Measurements from ENCODE around the gene FAM3A. TPM values are rescaled to one million over a fixed set of nuclear protein-coding genes. Genes with fewer than 3 reads are reported as not detected.

The FAM3A gene
- total RNA-seq, 1 donor from 2014 or later = 39.1 TPM

- peaks cover 6% of the 10 kb centered on the region for H3K36me3 Mint-ChIP-seq
- no peak for TF ChIP-seq CTCF (IDR thresholded peaks at IDR 0.05; ENCODE audit: unreplicated experiment)
- no peaks in the 10 kb centered on the region for H3K27me3 Mint-ChIP-seq (ENCODE audit: low read depth)
- H3K9me3 Mint-ChIP-seq = no peaks in the 10 kb centered on the region
- peak overlapping the region; percentile 94 for H3K27ac Mint-ChIP-seq
- H3K4me1 Mint-ChIP-seq = peaks cover 12% of the 10 kb centered on the region
- no peak for DNase-seq (ENCODE audit: low spot score in 2 of 2, unreplicated experiment in 2 of 2)
- H3K4me3 Mint-ChIP-seq = peak overlapping the region; percentile 80
Measured at GRCh38 chrX:154490021-154490413, 26.0 kb downstream of the FAM3A start.

DNA sequence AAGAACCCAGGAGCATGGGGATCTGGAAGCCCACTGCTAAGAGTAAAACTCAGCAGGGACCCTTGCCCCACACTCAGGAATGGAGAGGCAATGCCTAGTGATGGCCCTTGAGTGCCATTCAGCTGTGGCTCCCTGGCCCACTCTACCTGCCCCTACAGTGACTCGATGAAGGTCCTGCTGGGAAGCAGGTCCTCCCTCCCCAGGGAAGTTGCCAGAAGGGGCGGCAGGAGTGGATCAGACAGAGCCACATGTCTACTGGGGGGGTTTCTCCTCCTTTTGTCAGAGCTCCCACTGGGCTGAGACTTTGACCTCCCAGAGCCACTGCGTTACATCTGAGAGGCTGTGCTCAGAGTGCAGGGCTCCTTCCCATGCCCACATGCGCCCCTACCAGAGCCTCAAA lies 26.9 kb downstream of the FAM3A start:
- Mint-ChIP-seq H3K4me3 (peak overlapping the region; percentile 80), H3K9me3 (no peaks in the 10 kb centered on the region), H3K36me3 (peaks cover 6% of the 10 kb centered on the region), H3K27ac (peak overlapping the region; percentile 94), H3K27me3 (ENCODE audit: low read depth) (no peaks in the 10 kb centered on the region), H3K4me1 (peaks cover 12% of the 10 kb centered on the region)
- no peak for DNase-seq (ENCODE audit: low spot score in 2 of 2, unreplicated experiment in 2 of 2)
- TF ChIP-seq CTCF (IDR thresholded peaks at IDR 0.05; ENCODE audit: unreplicated experiment) = no peak

DNA sequence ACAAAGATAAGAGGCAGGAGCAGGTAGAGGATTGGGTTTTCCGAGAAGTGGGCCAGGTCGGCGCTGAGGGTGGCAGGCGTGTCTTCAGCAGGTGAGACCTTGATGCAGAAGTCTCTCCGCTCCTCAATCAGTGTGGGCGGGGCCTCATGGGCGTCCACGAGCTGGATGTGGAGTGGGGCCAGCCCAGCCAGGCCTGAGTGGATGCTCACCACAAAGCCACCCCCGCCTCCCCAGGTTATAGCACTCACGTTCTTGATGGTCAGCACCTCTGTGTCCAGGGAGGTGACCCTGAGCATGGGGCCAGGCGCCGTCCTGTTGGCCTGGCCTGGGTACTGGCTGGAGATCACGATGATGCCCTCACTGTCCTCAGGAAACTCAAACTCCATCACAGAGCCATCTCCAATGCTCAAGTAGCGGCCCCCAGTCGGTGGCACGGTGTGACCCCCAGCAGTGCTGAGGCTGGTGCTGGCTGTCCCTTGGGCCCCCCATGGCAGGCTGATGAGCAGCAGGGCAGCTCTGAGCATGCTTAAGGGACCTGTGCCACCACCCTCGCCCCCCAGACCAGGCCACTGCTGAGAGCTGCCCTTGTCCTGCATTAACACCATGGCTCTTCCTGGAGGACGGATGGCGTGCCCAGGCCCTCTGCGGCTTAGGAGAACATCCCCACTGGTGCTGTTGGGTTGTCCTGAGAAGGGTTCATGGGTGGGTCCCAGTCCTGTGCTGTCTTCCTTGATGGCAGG lies 27.5 kb downstream of the FAM3A start:
- Mint-ChIP-seq H3K27ac (peak overlapping the region; percentile 25), H3K4me3 (no peak overlapping the region), H3K27me3 (ENCODE audit: low read depth) (no peaks in the 10 kb centered on the region), H3K36me3 (peaks cover 6% of the 10 kb centered on the region), H3K4me1 (peaks cover 12% of the 10 kb centered on the region), H3K9me3 (peaks cover 2% of the 10 kb centered on the region)
- TF ChIP-seq CTCF (IDR thresholded peaks at IDR 0.05; ENCODE audit: unreplicated experiment) = no peak
- no peak for DNase-seq (ENCODE audit: low spot score in 2 of 2, unreplicated experiment in 2 of 2)

GRCh38 chrX:154487518-154488290 lies 28.3 kb downstream of the FAM3A start:
- Mint-ChIP-seq H3K4me1 (peaks cover 12% of the 10 kb centered on the region), H3K36me3 (peaks cover 6% of the 10 kb centered on the region), H3K27ac (peak overlapping the region; percentile 94), H3K4me3 (peak overlapping the region; percentile 64), H3K27me3 (ENCODE audit: low read depth) (no peaks in the 10 kb centered on the region), H3K9me3 (peaks cover 4% of the 10 kb centered on the region)
- TF ChIP-seq CTCF (IDR thresholded peaks at IDR 0.05; ENCODE audit: unreplicated experiment) = no peak
- DNase-seq (ENCODE audit: low spot score in 2 of 2, unreplicated experiment in 2 of 2) = no peak

DNA sequence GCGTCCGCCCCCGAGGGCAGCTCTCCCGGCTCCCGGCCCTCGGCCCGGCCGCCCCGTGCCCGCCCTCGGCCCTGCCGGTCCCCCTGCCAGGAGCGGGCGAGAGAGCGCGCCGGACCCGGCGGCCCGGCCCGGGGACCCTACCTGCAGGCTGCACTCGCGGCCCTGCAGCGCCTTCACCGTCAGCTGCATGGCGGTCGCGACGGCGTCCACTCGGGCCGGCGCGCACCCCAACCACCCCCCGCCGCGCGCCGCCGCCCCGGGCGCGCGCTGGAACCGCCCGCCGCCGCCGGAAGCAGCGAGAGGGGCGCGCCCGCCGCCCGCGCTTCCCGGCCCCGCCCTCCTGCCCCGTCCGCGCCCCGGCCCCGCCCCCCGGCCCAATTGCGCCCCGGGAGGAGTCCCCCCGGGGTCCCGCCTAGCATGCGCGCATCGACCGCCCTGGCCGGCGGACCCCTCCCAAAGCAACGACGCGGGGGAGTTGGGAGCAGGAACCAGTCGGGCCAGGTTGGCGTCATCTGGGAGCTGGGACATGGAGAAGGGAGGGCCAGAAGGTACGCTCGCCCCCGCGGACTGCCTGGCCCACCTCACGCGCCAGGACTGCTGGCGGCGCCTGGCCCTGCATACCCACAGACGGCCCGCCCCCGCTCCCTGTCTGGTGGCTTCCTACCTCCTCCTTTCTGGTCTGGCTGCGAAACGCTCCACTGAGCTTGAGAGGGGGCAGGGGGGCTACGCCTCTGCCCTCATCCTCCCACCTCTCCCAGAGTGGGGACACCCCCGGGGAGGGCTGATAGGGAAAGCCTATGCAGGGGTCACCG lies 29.4 kb downstream of the FAM3A start, which contains the start of gene UBL4A:
Gene UBL4A (minus strand): TSS at position 220 of the 812 bp plus-strand sequence. CDS start 31 bp downstream, at position 189.
- peak within 1 kb of the TSS; percentile 94 for H3K27ac Mint-ChIP-seq
- peaks cover 6% of the 10 kb centered on the region for H3K36me3 Mint-ChIP-seq
- no peaks in the 10 kb centered on the region for H3K27me3 Mint-ChIP-seq (ENCODE audit: low read depth)
- peaks cover 4% of the 10 kb centered on the region for H3K9me3 Mint-ChIP-seq
- peak; percentile 74 to 80 for DNase-seq (ENCODE audit: low spot score in 2 of 2, unreplicated experiment in 2 of 2)
- peaks cover 12% of the 10 kb centered on the region for H3K4me1 Mint-ChIP-seq
- peak within 1 kb of the TSS; percentile 64 for H3K4me3 Mint-ChIP-seq
- no peak for TF ChIP-seq CTCF (IDR thresholded peaks at IDR 0.05; ENCODE audit: unreplicated experiment)

Data from mesothelial cell of epicardium (in vitro differentiated cells).